GM03348 (cell line): ENCODE data around the gene ZNF469.
"Not testable (repeated sequence)": the region's sequence is repeated elsewhere in the genome, so short reads cannot be mapped to it uniquely, and the experiment has no call there.

Experiments
- DNase-seq: peaks from one replicate; pipeline ENCODE4 v3.0.0; 2012; ENCODE audit warnings: low spot score

The ZNF469 gene

GRCh38 chr16:88393571-88393970 is 10.8 kb downstream of the ZNF469 start:
- DNase-seq, result no peak

DNA sequence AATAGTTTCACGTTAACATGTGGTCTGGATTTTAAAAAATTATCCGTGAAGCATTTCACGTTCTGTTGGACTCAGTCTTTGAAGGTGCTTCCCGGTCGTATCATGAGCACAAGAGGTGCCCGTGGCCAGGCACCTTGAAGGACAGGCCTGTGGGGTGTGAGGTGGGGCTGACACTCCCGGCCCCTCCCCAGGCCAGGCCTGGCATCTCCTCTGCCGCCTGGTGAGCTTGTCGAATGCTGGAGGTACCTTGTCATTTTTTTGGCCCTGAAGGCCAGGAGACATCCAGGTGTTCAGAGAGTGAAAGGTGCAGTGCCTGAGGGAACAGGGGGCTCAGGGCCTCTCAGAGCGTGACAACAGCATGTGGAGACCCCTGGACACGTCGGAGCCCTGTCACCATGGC is 11.7 kb downstream of the ZNF469 start:
- no peak for DNase-seq

DNA sequence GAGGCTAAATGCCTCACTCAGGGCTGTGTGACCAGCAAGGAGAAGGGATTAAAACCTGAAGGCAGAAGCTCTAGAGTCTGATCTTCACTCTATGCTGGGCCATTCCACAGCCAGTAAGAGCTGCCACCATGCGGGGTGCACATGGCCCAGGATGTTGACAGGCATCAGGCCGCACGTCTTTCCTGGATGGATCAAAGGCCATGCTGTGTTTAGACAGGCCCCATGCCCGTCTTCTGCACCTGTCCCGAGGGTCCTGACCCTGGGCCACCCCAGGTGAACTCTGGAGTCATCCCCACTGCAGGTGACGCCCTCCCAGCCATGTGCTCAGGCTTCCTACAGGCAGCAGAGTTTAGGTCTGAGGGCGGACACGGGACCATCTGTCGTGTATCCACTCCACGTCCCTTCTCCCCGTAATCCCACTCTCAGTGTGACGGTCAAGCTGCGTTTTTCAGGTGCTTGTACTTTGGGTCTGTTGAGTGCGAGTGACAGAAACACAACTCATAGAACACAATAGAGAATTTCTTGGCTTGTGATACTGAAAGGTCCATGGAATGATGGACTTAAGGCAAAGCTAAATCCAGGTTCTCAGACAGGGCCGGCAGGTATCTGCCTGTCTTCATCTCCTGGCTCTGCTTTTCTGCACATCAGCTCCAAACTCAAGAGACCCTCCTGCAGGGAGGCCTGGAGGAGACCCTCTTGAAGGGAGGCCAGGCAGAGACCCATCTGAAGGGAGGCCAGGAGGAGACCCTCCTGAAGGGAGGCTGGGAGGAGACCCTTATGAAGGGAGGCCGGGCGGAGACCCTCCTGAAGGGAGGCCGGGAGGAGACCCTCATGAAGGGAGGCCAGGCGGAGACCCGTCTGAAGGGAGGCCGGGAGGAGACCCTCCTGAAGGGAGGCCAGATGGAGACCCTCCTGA is 13.2 kb downstream of the ZNF469 start:
- DNase-seq, result no peak

DNA sequence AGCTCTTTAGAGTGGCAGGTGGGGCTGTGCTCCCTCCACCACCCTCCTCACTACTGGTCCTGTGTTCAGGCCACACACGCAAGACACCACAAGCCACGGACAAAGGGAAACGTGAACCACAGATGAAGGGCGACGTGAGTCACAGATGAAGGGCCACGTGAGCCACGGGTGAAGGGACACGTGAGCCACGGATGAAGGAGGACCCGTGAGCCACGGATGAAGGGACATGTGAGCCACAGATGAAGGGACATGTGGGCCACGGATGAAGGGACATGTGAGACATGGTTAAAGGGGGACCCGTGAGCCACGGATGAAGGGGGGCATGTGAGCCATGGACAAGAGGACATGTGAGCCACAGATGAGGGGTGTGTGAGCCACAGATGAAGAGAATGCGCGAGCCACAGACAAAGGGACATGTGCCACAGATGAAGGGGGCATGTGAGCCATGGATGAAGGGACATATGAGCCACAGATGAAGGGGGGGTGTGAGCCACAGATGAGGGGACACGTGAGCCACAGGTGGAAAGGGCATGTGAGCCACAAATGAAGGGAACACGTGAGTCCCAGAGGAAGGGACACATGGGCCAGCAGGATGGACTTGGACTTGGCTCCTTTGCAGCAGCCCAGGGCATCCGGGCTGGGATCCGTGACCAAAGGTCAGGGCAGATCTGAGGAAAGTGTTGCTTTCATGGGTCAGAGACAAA is 15.6 kb downstream of the ZNF469 start:
- no peak for DNase-seq

- DNase-seq, result no peak
These were observed 16.1 kb downstream of the ZNF469 start for GRCh38 chr16:88398874-88399178.

- DNase-seq, result no peak
These were observed 17.4 kb downstream of the ZNF469 start for GRCh38 chr16:88400186-88400585.

- no peak for DNase-seq
These were observed 19.0 kb downstream of the ZNF469 start for GRCh38 chr16:88401604-88402246.

GRCh38 chr16:88402551-88403240 is 19.9 kb downstream of the ZNF469 start:
- no peak for DNase-seq

DNA sequence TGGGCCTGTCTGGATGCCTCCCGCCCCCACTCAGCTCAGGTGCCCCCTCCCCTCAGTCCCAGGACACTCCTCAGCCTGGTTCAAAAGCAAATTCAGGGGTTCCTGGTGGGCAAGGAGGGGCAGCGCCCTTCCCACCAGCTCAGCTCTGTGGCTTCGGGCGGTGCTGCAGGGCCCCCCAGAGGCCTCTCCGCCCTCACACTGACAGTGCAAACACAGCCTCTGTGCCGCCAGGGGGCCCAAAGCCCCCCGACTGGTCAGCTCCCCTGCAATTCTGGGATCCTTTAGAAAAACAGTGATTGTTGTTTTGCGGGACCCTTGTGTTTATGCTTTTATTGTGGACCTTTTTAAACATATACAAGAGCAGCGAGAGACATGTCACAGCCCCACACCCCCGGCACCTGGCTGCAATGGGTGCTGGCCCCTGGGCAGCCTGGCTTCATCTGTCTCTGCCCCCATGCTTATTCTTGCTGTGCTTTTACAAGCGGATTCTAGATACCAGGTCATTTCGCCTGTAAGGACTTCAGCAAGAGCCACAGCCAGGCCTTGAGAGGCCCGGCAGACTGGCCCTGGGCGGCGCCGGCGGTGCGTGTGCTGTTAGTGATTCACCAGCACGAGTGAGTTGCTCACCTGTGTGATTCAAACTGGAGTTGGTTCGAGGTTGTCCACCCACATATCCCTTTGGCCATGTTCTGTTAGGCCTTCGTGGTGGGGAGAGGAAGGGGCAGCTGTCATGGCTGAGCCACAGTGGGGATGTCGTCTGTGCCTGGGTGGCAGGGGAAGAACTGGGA is 21.2 kb downstream of the ZNF469 start:
- DNase-seq, result no peak

- DNase-seq, result no peak
These were observed 22.0 kb downstream of the ZNF469 start for GRCh38 chr16:88404769-88405168.

DNA sequence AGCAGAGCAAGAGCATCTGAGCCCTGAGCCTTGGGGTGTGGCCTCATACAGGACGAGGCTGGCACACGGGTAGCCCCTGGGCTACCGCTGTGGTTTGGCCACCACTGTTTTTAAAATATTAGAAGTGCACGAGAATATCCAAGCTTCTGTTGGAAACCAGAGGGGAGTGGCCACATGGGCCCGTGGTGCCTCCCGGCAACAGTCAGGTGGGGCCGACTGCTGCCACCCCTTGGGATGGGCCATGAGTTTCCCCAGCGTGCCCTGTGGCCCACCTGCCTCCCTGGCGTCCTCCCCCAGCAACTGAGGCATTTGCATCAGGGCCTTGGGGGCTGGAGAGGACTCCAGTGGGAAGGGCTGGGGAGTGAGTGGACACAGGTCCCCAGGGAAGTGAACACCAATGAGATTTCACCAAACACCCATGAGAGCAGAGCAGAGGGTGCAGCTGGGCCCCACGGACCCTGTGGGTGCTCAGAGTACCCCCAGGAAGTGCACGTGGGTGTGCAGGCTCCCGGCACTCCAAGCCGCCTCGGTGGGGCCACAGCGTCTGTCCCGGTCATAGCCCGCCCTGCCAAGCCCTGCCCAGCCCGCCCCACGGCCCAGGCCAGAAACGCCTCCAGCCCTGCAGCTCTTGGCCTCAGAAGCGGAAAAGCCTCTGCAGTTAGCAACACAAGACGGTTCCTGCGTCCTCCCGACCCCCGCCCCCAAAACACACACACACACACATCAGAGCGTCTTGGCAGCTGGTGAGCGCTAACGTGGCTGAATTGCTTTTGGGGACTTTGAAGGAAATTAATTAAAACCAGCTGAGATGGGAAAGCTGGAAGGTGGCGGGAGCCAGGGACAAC is 22.7 kb downstream of the ZNF469 start:
- DNase-seq, result peak; percentile 88

DNA sequence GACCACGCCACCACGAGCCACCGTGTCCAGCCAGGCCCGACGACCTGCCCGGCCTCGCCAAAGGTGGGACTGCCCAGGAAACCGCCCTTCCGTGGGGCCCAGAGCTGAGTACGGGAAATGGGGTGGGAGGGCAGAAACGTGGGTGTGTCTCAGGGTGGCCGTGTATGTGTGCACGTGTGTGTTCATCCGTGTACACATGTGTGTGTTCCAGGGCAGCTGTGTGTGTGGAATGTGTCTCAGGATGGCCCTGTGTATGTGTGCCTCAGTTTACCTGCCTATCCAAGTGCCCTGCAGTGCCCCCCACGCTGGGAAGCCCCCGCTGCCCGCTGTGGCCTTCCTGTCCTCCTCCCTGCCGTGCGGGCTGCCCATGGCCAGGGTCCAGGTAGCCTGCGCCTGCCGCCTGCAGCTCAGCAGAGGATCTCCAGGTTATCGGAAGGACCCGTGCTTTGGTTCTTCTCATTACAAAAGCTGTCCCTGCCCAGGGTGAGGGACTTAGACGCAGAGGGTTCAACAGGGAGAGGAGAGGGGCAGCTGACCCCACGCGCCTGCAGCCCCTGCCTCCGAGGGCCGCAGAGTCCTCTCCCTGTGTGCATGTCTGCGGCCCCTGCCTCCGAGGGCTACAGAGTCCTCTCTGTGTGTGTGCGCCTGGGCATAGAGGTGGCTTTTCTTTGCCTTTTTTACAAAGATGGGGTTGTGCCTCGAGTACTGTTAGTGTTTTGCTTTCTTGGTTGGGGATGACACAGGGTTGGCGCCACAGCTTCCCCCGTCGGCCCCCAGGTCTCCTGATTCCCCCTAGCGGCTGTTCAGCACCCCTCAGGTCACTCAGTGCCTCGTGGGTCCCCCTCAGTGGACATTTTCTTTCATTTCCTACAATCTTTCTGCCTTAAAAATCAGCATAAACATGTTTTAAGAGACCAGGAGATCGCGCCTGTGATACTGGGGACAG is 23.6 kb downstream of the ZNF469 start:
- DNase-seq, result no peak

GRCh38 chr16:88407042-88407420 is 24.3 kb downstream of the ZNF469 start:
- no peak for DNase-seq

DNA sequence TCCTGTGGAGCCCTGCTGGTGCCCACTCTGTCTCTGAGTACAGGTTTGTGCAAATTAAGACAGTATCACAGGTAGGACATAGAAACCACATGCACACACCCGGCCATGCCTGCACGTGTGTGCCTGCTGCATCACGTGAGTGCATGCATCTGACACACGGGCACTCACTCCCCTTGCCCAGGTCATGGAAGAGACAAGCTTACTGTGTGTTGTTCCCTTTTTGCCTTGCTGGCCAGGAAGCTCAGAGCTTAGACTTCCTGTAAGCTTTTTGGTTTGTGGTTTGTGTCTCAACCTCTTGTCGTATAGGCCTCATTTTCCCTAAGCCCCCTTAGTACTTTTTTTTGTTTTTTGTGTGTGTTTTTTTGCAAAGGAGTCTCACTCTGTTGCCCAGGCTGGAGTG is 25.0 kb downstream of the ZNF469 start:
- DNase-seq, result no peak

- no peak for DNase-seq
These were observed 25.9 kb downstream of the ZNF469 start for GRCh38 chr16:88408561-88409142.

- no peak for DNase-seq
These were observed 26.7 kb downstream of the ZNF469 start for GRCh38 chr16:88409296-88410065.

DNA sequence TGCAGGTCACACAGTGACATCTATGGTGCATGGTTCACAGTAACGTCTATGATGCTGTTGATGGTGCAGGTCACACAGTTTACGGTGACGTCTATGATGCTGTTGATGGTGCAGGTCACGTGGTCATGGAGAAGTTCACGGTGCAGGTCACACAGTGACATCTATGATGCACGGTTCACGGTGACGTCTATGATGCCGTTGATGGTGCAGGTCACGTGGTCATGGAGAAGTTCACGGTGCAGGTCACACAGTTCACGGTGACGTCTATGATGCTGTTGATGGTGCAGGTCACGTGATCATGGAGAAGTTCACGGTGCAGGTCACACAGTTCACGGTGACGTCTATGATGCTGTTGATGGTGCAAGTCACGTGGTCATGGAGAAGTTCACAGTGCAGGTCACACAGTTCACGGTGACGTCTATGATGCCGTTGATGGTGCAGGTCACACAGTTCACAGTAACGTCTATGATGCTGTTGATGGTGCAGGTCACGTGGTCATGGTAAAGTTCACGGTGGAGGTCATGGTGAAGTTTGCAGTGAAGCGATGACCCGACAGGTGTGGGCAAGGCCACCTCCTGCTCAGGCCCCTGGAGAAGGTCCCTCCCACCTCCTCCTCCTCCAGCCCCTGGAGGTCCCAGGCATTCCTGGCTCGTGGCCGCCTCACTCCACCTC is 27.7 kb downstream of the ZNF469 start:
- DNase-seq, result not testable (repeated sequence)
